ENCODE data around the gene SLC19A1.

DNA sequence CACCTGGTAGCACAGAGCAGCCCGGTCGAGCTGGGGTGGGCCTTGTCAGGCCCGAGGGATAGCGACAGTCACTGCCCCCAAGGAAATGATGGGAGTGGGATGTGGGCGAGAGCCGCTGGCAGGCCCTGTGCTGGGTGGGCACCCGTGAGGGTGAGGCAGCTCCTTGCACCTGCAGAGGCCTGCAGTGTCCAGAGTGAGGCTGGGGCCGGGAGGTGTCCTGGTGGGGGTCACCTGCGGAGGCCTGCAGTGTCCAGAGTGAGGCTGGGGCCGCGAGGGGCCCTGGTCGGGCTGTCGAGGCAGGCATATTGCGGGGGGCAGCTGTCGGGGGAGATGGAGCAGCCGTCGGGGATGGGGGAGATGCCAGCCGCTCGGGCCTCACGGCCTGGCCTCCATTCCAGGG, 49.5 kb downstream of the SLC19A1 start:
- TF ChIP-seq, protein P1, sequence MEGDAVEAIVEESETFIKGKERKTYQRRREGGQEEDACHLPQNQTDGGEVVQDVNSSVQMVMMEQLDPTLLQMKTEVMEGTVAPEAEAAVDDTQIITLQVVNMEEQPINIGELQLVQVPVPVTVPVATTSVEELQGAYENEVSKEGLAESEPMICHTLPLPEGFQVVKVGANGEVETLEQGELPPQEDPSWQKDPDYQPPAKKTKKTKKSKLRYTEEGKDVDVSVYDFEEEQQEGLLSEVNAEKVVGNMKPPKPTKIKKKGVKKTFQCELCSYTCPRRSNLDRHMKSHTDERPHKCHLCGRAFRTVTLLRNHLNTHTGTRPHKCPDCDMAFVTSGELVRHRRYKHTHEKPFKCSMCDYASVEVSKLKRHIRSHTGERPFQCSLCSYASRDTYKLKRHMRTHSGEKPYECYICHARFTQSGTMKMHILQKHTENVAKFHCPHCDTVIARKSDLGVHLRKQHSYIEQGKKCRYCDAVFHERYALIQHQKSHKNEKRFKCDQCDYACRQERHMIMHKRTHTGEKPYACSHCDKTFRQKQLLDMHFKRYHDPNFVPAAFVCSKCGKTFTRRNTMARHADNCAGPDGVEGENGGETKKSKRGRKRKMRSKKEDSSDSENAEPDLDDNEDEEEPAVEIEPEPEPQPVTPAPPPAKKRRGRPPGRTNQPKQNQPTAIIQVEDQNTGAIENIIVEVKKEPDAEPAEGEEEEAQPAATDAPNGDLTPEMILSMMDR (conservative IDR thresholded peaks at IDR 0.05), result no peak
- no peak for TF ChIP-seq ZFX (IDR thresholded peaks at IDR 0.05)

Measured in C4-2B (cell line).